VCaP (cell line): ENCODE data around the gene RGS14.
"Not testable (repeated sequence)": the region's sequence is repeated elsewhere in the genome, so short reads cannot be mapped to it uniquely, and the experiment has no call there.

Source experiments
- H3K27ac ChIP-seq: fragments of 450-650 bp; 2 replicates; pipeline ENCODE4 v1.5.1; 2017
- CTCF ChIP-seq: fragments of 450-650 bp; conservative IDR thresholded peaks from 2 replicates; pipeline ENCODE4 v1.5.1; 2017; ENCODE audit warnings: mild to moderate bottlenecking, moderate library complexity

RGS14 gene

DNA sequence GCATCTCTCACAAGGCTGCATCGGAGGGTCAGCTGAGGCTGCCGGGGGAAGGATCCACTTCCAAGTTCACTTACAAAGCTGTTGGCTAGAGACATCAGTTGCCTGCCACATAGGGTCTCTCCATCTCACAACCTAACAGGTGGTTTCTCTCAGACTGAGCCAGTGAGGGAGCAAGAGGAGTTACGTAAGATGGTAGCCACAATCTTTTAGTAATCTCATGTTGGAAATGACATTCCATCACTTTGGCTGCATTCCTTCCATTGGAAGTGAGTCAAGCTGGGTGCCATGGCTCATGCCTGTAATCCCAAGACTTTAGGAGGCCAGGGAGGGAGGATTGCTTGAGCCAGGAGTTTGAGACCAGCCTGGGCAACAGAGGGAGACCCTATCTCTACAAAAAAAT is 61.3 kb downstream of the RGS14 start:
- no peak for TF ChIP-seq CTCF
- H3K27ac ChIP-seq, result no peak overlapping the region

DNA sequence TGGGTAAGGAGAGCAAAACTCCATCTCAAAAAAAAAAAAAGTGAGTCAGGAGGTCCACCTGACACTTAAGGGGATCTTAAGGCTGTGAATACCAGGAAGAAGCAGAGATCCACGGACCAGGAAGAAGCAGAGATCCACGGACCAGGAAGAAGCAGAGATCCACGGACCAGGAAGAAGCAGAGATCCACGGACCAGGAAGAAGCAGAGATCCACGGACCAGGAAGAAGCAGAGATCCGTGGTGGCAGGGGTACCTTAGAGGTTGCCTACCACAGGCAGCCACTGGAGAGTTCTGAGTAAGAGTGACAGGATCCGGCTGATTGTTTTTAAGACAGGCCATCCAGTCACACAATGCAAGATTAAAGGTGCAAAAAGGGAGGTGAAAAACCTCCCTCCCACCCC is 62.7 kb downstream of the RGS14 start:
- not testable (repeated sequence) for H3K27ac ChIP-seq

DNA sequence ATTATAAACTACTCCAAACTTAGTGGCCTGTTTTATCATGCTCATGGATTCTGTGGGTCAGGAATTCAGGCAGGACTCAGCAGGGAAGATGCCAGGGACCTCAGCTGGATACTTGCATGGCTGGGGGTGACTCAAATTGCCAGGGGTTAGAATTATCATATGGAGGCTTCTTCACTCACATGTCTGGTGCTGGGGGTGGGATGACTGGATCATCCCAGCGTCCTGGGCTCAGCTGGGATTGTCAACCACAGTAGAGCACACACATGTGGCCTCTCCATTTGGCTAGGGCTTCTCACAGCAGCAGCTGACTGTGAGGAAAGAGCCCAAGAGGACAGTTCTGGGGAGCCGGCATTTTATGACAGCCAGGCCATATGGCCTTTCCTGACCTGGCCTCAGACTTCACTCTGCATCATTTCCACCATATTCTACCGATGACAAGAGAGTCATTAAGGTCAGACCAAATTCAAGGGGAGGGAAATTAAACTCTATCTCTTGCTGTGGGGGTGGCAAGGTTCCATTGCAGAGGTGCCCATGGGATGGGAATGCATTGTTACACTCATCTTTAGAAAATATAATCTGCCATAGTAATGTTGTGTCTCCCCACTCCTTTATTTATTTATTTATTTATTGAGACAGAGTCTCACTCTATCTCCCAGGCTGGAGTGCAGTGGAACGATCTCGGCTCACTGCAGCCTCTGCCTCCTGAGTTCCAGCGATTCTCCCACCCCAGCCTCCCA is 63.5 kb downstream of the RGS14 start:
- no peak overlapping the region for H3K27ac ChIP-seq
- no peak for TF ChIP-seq CTCF
